ENCODE results near the gene RASAL2.

DNA sequence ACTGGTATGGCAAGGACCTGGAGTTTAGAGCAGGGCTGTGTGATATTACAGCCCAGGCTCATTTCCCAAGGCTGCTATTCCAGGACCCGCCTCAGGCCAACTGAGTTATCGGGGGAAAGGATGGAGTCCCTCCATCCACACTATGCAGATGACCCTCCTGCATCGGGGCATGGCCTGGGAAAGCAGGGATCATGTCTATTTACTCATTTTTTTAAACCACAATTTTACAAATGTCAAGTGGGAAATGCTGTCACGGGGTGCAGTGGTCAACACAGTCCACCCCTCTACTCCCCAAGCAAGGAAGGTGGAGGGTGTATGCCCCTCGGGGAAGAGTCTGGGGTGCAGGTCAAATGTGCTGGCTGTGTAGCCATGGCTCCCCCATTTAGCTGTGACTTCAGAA is 409.0 kb downstream of the RASAL2 start:
- TF ChIP-seq, protein P1, sequence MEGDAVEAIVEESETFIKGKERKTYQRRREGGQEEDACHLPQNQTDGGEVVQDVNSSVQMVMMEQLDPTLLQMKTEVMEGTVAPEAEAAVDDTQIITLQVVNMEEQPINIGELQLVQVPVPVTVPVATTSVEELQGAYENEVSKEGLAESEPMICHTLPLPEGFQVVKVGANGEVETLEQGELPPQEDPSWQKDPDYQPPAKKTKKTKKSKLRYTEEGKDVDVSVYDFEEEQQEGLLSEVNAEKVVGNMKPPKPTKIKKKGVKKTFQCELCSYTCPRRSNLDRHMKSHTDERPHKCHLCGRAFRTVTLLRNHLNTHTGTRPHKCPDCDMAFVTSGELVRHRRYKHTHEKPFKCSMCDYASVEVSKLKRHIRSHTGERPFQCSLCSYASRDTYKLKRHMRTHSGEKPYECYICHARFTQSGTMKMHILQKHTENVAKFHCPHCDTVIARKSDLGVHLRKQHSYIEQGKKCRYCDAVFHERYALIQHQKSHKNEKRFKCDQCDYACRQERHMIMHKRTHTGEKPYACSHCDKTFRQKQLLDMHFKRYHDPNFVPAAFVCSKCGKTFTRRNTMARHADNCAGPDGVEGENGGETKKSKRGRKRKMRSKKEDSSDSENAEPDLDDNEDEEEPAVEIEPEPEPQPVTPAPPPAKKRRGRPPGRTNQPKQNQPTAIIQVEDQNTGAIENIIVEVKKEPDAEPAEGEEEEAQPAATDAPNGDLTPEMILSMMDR (conservative IDR thresholded peaks at IDR 0.05; ENCODE audit: low read depth in 2 of 2) = no peak
- TF ChIP-seq POLR2AphosphoS5 (IDR thresholded peaks at IDR 0.05; ENCODE audit: low read depth) (no peak), CREB1 (CRISPR knock-in tag; IDR thresholded peaks at IDR 0.05; ENCODE audit: low read depth) (no peak)

Measured in GM23338 (cell line).